K562 (cell line): ENCODE results near the gene EPB41L4A. TPM values are rescaled to one million over a fixed set of nuclear protein-coding genes. Genes with fewer than 3 reads are reported as not detected.

Experiments
- ATAC-seq: fragments of 200-7000 bp; cut with Tn5 transposase; 3 replicates; pipeline ENCODE4 v1.9.1; 2020; ENCODE audit warnings: moderate library complexity
- BruUV-seq: library from RNA; stranded (reverse); fragments of 400-500 nt; replicated peaks from 2 replicates; lab custom pipeline; 2021; lab: Mats Ljungman, UMichigan
- CTCF ChIA-PET: fragments of 300-600 bp; formaldehyde crosslinking; extraction: SDS; loops from one replicate; lab custom pipeline; 2021; ENCODE audit warnings: low intra/inter-chr PET ratio; lab: Yijun Ruan, JAX
- POLR2A ChIA-PET: fragments of 300-600, 350-650 bp; sonication (Branson Sonifier 250); formaldehyde crosslinking; extraction: SDS; loops from one replicate; lab custom pipeline; 2021; ENCODE audit warnings: antibody characterized with exemption, inconsistent platforms; lab: Yijun Ruan, JAX
- DNase-seq, 4 experiments: peaks; one replicate each; pipeline versions ENCODE4 v3.0.0 to v3.0.0-alpha.2; 2011 to 2018; ENCODE audit warnings: low spot score in 3 of 4, mixed read lengths in 3 of 4; ENCODE audit errors: extremely low read depth in 1 of 4
- FAIRE-seq: peaks from 2 replicates; lab custom pipeline; 2011; peaks lifted over from hg19 to GRCh38; lab: Jason Lieb, UNC
- H2AFZ ChIP-seq: 2 replicates; pipeline ENCODE4 v1.6.0; 2011; ENCODE audit warnings: low read depth, low read length, control low read depth, inconsistent platforms
- H3K27ac ChIP-seq: fragments of 200-600 bp; 3 replicates; pipeline ENCODE4 v1.8.0; 2011; ENCODE audit warnings: low read depth, mild to moderate bottlenecking, control low read depth, inconsistent platforms, low read length, moderate library complexity, mixed read lengths; ENCODE audit errors: extremely low read depth
- H3K27me3 ChIP-seq, 2 experiments: fragments of 300-600 bp in 1 of 2; 2 replicates in 1 of 2; 3 replicates in 1 of 2; pipeline versions ENCODE4 v1.6.0 to v1.8.0; 2011; ENCODE audit warnings: inconsistent platforms in 2 of 2, low read length in 2 of 2, mild to moderate bottlenecking in 1 of 2, mixed read lengths in 1 of 2, moderate library complexity in 1 of 2; ENCODE audit not compliant: control insufficient read depth in 2 of 2, insufficient read depth in 2 of 2
- H3K36me3 ChIP-seq: fragments of 300-600 bp; 3 replicates; pipeline ENCODE4 v1.8.0; 2011; ENCODE audit warnings: mild to moderate bottlenecking, low read length, inconsistent platforms; ENCODE audit not compliant: control insufficient read depth, insufficient read depth
- H3K4me1 ChIP-seq, 2 experiments: fragments of 200-600 bp in 1 of 2; replicated peaks in 1 of 2; 2 replicates in 1 of 2; 3 replicates in 1 of 2; pipeline versions ENCODE4 v1.5.1 to v1.8.0; 2011; ENCODE audit warnings: inconsistent platforms in 2 of 2, low read length in 2 of 2, mild to moderate bottlenecking in 1 of 2, mixed read lengths in 1 of 2, moderate library complexity in 1 of 2; ENCODE audit not compliant: control insufficient read depth in 2 of 2, insufficient read depth in 2 of 2
- H3K4me2 ChIP-seq: 2 replicates; pipeline ENCODE4 v1.6.1; 2011; ENCODE audit warnings: low read length, control low read depth, inconsistent platforms, mixed read lengths; ENCODE audit not compliant: insufficient read depth
- H3K4me3 ChIP-seq: fragments of 200-600 bp; sonication (generic), shearing (Covaris generic); 2 replicates; pipeline ENCODE4 v1.5.1; 2016; ENCODE audit warnings: control low read depth, inconsistent platforms
- H3K79me2 ChIP-seq: fragments of 200-600 bp; 3 replicates; pipeline ENCODE4 v1.8.0; 2011; ENCODE audit warnings: low read length, inconsistent platforms; ENCODE audit not compliant: control insufficient read depth, insufficient read depth
- H3K9ac ChIP-seq, 2 experiments: 2 replicates each; pipeline versions ENCODE4 v1.6.0 to v1.6.1; 2011; ENCODE audit warnings: low read depth in 2 of 2, low read length in 2 of 2, control low read depth in 1 of 2, inconsistent platforms in 1 of 2, mild to moderate bottlenecking in 1 of 2, mixed read lengths in 1 of 2; ENCODE audit not compliant: insufficient read depth in 1 of 2
- H3K9me1 ChIP-seq: one replicate; pipeline ENCODE4 v1.6.0; 2011; ENCODE audit warnings: inconsistent platforms, mild to moderate bottlenecking, low read length, moderate library complexity; ENCODE audit not compliant: control insufficient read depth, insufficient read depth
- H3K9me3 ChIP-seq: replicated peaks from 2 replicates; pipeline ENCODE4 v1.5.1; 2011; ENCODE audit warnings: low read depth, low read length, inconsistent platforms; ENCODE audit not compliant: control insufficient read depth, insufficient read depth
- H4K20me1 ChIP-seq: replicated peaks from 2 replicates; pipeline ENCODE4 v1.6.1; 2011; ENCODE audit warnings: low read length, inconsistent platforms, mixed read lengths; ENCODE audit not compliant: control insufficient read depth, insufficient read depth
- BCLAF1 ChIP-seq, 2 experiments: fragments of 450-650 bp in 1 of 2; IDR thresholded peaks; 2 replicates each; pipeline ENCODE4 v1.6.1; 2011 to 2017; ENCODE audit warnings: low read depth in 2 of 2, antibody characterized with exemption in 1 of 2, borderline replicate concordance in 1 of 2, low read length in 1 of 2, mild to moderate bottlenecking in 1 of 2, mixed read lengths in 1 of 2; ENCODE audit not compliant: control insufficient read depth in 1 of 2
- CHD4 ChIP-seq: fragments of 200-600 bp; sonication (generic); IDR thresholded peaks from 3 replicates; pipeline ENCODE4 v1.6.1; 2012; ENCODE audit warnings: low read depth, mild to moderate bottlenecking, mixed read lengths, low read length, inconsistent platforms; ENCODE audit not compliant: insufficient read depth, insufficient replicate concordance, poor library complexity, severe bottlenecking
- ELF1 ChIP-seq: fragments of 200-800 bp; sonication (Bioruptor generic); IDR thresholded peaks from 2 replicates; pipeline ENCODE4 v1.6.1; 2016; ENCODE audit warnings: missing genetic modification characterization, missing compliant biosample characterization
- FOXA3 ChIP-seq, 2 experiments: fragments of 450-650 bp in 1 of 2; sonication (generic) in 1 of 2; formaldehyde crosslinking; IDR thresholded peaks in 1 of 2; conservative IDR thresholded peaks in 1 of 2; 2 replicates each; pipeline versions ENCODE4 v1.4.0 to v1.8.0; 2020 to 2022; ENCODE audit warnings: mild to moderate bottlenecking in 2 of 2, missing genetic modification reagents in 1 of 2
- FOXK2 ChIP-seq, 2 experiments: fragments of 450-650 bp; IDR thresholded peaks in 1 of 2; conservative IDR thresholded peaks in 1 of 2; 2 replicates each; pipeline ENCODE4 v1.6.1; 2016; ENCODE audit warnings: low read depth in 2 of 2, mild to moderate bottlenecking in 1 of 2
- KDM4B ChIP-seq, 2 experiments: fragments of 450-650 bp in 1 of 2; sonication (generic) in 1 of 2; IDR thresholded peaks; 2 replicates each; pipeline ENCODE4 v1.6.1; 2016 to 2017; ENCODE audit warnings: borderline replicate concordance in 2 of 2, antibody characterized with exemption in 1 of 2, low read depth in 1 of 2, mild to moderate bottlenecking in 1 of 2
- MEF2D ChIP-seq: conservative IDR thresholded peaks from 2 replicates; pipeline ENCODE4 v1.6.1; 2016; ENCODE audit warnings: low read depth, missing genetic modification characterization, missing compliant biosample characterization
- MYBL2 ChIP-seq, 2 experiments: fragments of 450-650 bp in 1 of 2; sonication (generic) in 1 of 2; formaldehyde crosslinking in 1 of 2; IDR thresholded peaks; 2 replicates each; pipeline versions ENCODE4 v1.6.1 to v1.8.1; 2017 to 2022; ENCODE audit warnings: borderline replicate concordance in 1 of 2, inconsistent platforms in 1 of 2, low read depth in 1 of 2, mild to moderate bottlenecking in 1 of 2, missing genetic modification reagents in 1 of 2, moderate library complexity in 1 of 2
- SMARCB1 ChIP-seq: IDR thresholded peaks from 2 replicates; pipeline ENCODE4 v1.6.1; 2011; ENCODE audit warnings: improper control_type of control experiment, low read depth; ENCODE audit not compliant: insufficient read length
- SRF ChIP-seq, 2 experiments: fragments of 250-450, 450-650 bp in 1 of 2; sonication (Bioruptor Pico) in 1 of 2; sonication (generic) in 1 of 2; formaldehyde crosslinking; IDR thresholded peaks; 2 replicates each; pipeline versions ENCODE4 v1.5.0 to v1.5.1; 2020 to 2022; ENCODE audit warnings: mild to moderate bottlenecking in 1 of 2, missing genetic modification reagents in 1 of 2
- TFAP4 ChIP-seq: sonication (generic); formaldehyde crosslinking; IDR thresholded peaks from 2 replicates; pipeline ENCODE4 v1.8.0; 2022; ENCODE audit warnings: missing genetic modification reagents, mild to moderate bottlenecking, moderate library complexity, borderline replicate concordance
- ZNF507 ChIP-seq: conservative IDR thresholded peaks from 2 replicates; pipeline ENCODE4 v1.6.1; 2017; ENCODE audit warnings: missing genetic modification characterization, missing compliant biosample characterization
- ZNF76 ChIP-seq: fragments of 250-450 bp; sonication (Bioruptor Pico); IDR thresholded peaks from 2 replicates; pipeline ENCODE4 v1.4.0; 2020; ENCODE audit warnings: mild to moderate bottlenecking, moderate library complexity, borderline replicate concordance
- WGBS: fragments of 100-300 bp; shearing (Covaris generic); methylation state at CpG from one replicate; pipeline ENCODE4 v1.1.6; 2016; ENCODE audit warnings: low coverage, mixed read lengths; ENCODE audit not compliant: insufficient coverage; ENCODE audit errors: missing lambda C conversion rate; 5-methylcytosine and 5-hydroxymethylcytosine counted together
- in situ Hi-C: fragments of 300-500 bp; cut with MboI; formaldehyde crosslinking; loops from 4 replicates; pipeline ENCODE4 v1.15.0; 2018; ENCODE audit warnings: inconsistent platforms, mixed read lengths
- intact Hi-C: fragments of 100-400 bp; cut with micrococcal nuclease; formaldehyde crosslinking; loops from 2 replicates; pipeline ENCODE4 v1.14.2; 2022
- polyA plus RNA-seq, 8 experiments: library from polyadenylated mRNA; depleted of rRNA in 4 of 8; stranded (reverse) in 5 of 8; unstranded in 3 of 8; fragments of >200 nt; fragmentation: Nextera tagmentation in 2 of 8; fragmentation: Illumina TruSeq in 1 of 8; extraction: Ambion mirVana in 2 of 8; extraction: Trizol in 1 of 8; gene quantifications; 2 replicates each; pipeline versions ENCODE4 v1.2.1 to v1.2.3, GENCODE V29; 2011 to 2014; ENCODE audit warnings: inconsistent platforms in 1 of 8, missing spikeins in 1 of 8
- total RNA-seq, 7 experiments: library from RNA; depleted of rRNA in 6 of 7; stranded (reverse); fragments of >200 nt in 6 of 7; fragmentation: Illumina TruSeq in 2 of 7; extraction: Trizol in 2 of 7; gene quantifications; 2 replicates each; pipeline versions ENCODE4 v1.2.1 to v1.2.3, GENCODE V29; 2011 to 2021; ENCODE audit warnings: low replicate concordance in 1 of 7
- TF ChIP-seq, protein P1 (sequence below): conservative IDR thresholded peaks from 2 replicates; pipeline ENCODE4 v1.6.1; 2011; ENCODE audit warnings: low read depth, mild to moderate bottlenecking, low read length; ENCODE audit not compliant: control insufficient read depth

The EPB41L4A gene
- total and polyA plus RNA-seq, 9 of the 15 experiments (the other 6 are each of a cell fraction or from before 2014, with no cell fraction given), result 0.04 to 0.35 (median 0.12) TPM; not detected in 3

GRCh38 chr5:112202694-112203093 is 216.4 kb downstream of the EPB41L4A start:
- no peaks in the 10 kb centered on the region for H3K36me3 ChIP-seq
- no peak overlapping the region for H3K4me2 ChIP-seq
- no peak overlapping the region for H2AFZ ChIP-seq
- no peak overlapping the region for H3K4me3 ChIP-seq
- no peaks in the 10 kb centered on the region for H3K9me3 ChIP-seq
- DNase-seq (no peak), FAIRE-seq (no peak), ATAC-seq (no peak)
- H4K20me1 ChIP-seq, result no peaks in the 10 kb centered on the region
- ChIA-PET CTCF (no interaction called here), POLR2A (no interaction called here)
- peaks cover 5 to 6% of the 10 kb centered on the region in 2 experiments; a peak in 4 of 5 replicates for H3K27me3 ChIP-seq
- intact Hi-C loops, result no loop called here
- H3K79me2 ChIP-seq, result no peaks in the 10 kb centered on the region
- no TSS peak for BruUV-seq
- in situ Hi-C loops, result loop anchor here (25.0 kb wide), 1 partner anchor 560 kb away; no protein-coding TSS in a partner anchor
- TF ChIP-seq MEF2D (no peak), KDM4B (IDR thresholded peaks at IDR 0.05; ENCODE audit: borderline replicate concordance in 2 of 2, low read depth in 1 of 2) (no peak), SRF (CRISPR knock-in tag; IDR thresholded peaks at IDR 0.05) (no peak), FOXK2 (conservative IDR thresholded peaks at IDR 0.05 in 1 of 2, IDR thresholded peaks at IDR 0.05 in 1 of 2; ENCODE audit: low read depth in 2 of 2) (no peak), FOXA3 (CRISPR knock-in tag; conservative IDR thresholded peaks at IDR 0.05 in 1 of 2, IDR thresholded peaks at IDR 0.05 in 1 of 2) (no peak), BCLAF1 (IDR thresholded peaks at IDR 0.05; ENCODE audit: borderline replicate concordance in 1 of 2, control insufficient read depth in 1 of 2, low read depth in 2 of 2, low read length in 1 of 2) (no peak), SMARCB1 (no peak), CHD4 (no peak), ZNF507 (tag) (no peak), MYBL2 (IDR thresholded peaks at IDR 0.05; ENCODE audit: low read depth) (no peak), MYBL2 (CRISPR knock-in tag; IDR thresholded peaks at IDR 0.05; ENCODE audit: borderline replicate concordance) (no peak), ELF1 (tag) (no peak), TFAP4 (CRISPR knock-in tag) (no peak), ZNF76 (CRISPR knock-in tag) (no peak)
- TF ChIP-seq, protein P1, sequence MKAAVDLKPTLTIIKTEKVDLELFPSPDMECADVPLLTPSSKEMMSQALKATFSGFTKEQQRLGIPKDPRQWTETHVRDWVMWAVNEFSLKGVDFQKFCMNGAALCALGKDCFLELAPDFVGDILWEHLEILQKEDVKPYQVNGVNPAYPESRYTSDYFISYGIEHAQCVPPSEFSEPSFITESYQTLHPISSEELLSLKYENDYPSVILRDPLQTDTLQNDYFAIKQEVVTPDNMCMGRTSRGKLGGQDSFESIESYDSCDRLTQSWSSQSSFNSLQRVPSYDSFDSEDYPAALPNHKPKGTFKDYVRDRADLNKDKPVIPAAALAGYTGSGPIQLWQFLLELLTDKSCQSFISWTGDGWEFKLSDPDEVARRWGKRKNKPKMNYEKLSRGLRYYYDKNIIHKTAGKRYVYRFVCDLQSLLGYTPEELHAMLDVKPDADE, result no peak
- H3K9ac ChIP-seq, result no peak overlapping the region
- no peaks in the 10 kb centered on the region for H3K9me1 ChIP-seq
- H3K27ac ChIP-seq, result no peak overlapping the region
- 5% methylated on average over 2 of the region's 2 CpGs for WGBS
- peaks cover 0 to 14% of the 10 kb centered on the region in 2 experiments; a peak in 3 of 5 replicates for H3K4me1 ChIP-seq
